ENCODE data around the gene PCDHB16.
"Not testable (repeated sequence)": the region's sequence is repeated elsewhere in the genome, so short reads cannot be mapped to it uniquely, and the experiment has no call there.

Gene PCDHB16

GRCh38 chr5:141182248-141182647, at the start of gene PCDHB16:
PCDHB16 (plus strand) TSS chr5:141182387; CDS start chr5:141182560, 173 bp downstream.
- H3K27ac ChIP-seq: peak within 1 kb of the TSS; percentile 42; the same call in 1 of the 2 replicates
- H3K36me3 ChIP-seq: no peaks in the 10 kb centered on the region
- H3K9me3 ChIP-seq (ENCODE audit: severe bottlenecking): no peaks in the 10 kb centered on the region
- H3K27me3 ChIP-seq (ENCODE audit: insufficient read depth, low read depth, severe bottlenecking): no peaks in the 10 kb centered on the region
- H3K4me3 ChIP-seq (ENCODE audit: low read depth, low read length): peak within 1 kb of the TSS; percentile 30
- peak; percentile 39; the same call in 1 of the 2 replicates for TF ChIP-seq CTCF (IDR thresholded peaks at IDR 0.05; ENCODE audit: low read depth, low read length)
- peak; percentile 68 for DNase-seq

- TF ChIP-seq CTCF (IDR thresholded peaks at IDR 0.05; ENCODE audit: low read depth, low read length): peak; percentile 63
- H3K9me3 ChIP-seq (ENCODE audit: severe bottlenecking): no peaks in the 10 kb centered on the region
- peak; percentile 38 for DNase-seq
- peak within 1 kb of the TSS; percentile 50; the same call in 1 of the 2 replicates for H3K27ac ChIP-seq
- H3K27me3 ChIP-seq (ENCODE audit: insufficient read depth, low read depth, severe bottlenecking): no peaks in the 10 kb centered on the region
- H3K36me3 ChIP-seq: no peaks in the 10 kb centered on the region
- H3K4me3 ChIP-seq (ENCODE audit: low read depth, low read length): peak within 1 kb of the TSS; percentile 40
Observed at GRCh38 chr5:141135030-141135717, 47.0 kb upstream of the PCDHB16 start, which contains the start of gene PCDHB5. PCDHB5 (plus strand) TSS chr5:141135206; CDS start chr5:141135435, 229 bp downstream.

DNA sequence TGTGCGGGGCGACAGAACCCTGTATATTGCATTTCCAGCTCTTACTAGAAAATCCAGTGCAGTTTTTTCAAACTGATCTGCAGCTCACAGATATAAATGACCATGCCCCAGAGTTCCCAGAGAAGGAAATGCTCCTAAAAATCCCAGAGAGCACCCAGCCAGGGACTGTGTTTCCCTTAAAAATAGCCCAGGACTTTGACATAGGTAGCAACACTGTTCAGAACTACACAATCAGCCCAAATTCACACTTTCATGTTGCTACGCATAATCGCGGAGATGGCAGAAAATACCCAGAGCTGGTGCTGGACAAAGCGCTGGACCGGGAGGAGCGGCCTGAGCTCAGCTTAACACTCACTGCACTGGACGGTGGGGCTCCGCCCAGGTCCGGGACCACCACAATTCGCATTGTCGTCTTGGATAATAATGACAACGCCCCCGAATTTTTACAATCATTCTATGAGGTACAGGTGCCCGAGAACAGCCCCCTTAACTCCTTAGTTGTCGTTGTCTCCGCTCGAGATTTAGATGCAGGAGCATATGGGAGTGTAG, 46.4 kb upstream of the PCDHB16 start:
- Histone ChIP-seq H3K9me3 (ENCODE audit: severe bottlenecking) (no peaks in the 10 kb centered on the region), H3K27me3 (ENCODE audit: insufficient read depth, low read depth, severe bottlenecking) (no peaks in the 10 kb centered on the region), H3K27ac (no peak overlapping the region), H3K4me3 (ENCODE audit: low read depth, low read length) (peak overlapping the region; percentile 40), H3K36me3 (no peaks in the 10 kb centered on the region)
- no peak for TF ChIP-seq CTCF (IDR thresholded peaks at IDR 0.05; ENCODE audit: low read depth, low read length)
- DNase-seq: no peak

DNA sequence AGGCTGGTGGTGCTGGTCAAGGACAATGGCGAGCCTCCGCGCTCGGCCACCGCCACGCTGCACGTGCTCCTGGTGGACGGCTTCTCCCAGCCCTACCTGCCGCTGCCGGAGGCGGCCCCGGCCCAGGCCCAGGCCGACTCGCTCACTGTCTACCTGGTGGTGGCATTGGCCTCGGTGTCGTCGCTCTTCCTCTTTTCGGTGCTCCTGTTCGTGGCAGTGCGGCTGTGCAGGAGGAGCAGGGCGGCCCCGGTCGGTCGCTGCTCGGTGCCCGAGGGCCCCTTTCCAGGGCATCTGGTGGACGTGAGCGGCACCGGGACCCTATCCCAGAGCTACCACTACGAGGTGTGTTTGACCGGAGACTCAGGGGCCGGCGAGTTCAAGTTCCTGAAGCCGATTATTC, 44.8 kb upstream of the PCDHB16 start:
- not testable (repeated sequence) for H3K4me3 ChIP-seq (ENCODE audit: low read depth, low read length); DNase-seq; H3K27me3 ChIP-seq (ENCODE audit: insufficient read depth, low read depth, severe bottlenecking); H3K9me3 ChIP-seq (ENCODE audit: severe bottlenecking); H3K36me3 ChIP-seq; H3K27ac ChIP-seq

- no peaks in the 10 kb centered on the region for H3K36me3 ChIP-seq
- no peak within 1 kb of the TSS for H3K4me3 ChIP-seq (ENCODE audit: low read depth, low read length)
- DNase-seq: no peak
- no peaks in the 10 kb centered on the region for H3K9me3 ChIP-seq (ENCODE audit: severe bottlenecking)
- no peaks in the 10 kb centered on the region for H3K27me3 ChIP-seq (ENCODE audit: insufficient read depth, low read depth, severe bottlenecking)
- TF ChIP-seq CTCF (IDR thresholded peaks at IDR 0.05; ENCODE audit: low read depth, low read length): no peak
- no peak within 1 kb of the TSS for H3K27ac ChIP-seq
Observed at GRCh38 chr5:141149812-141150211, 32.4 kb upstream of the PCDHB16 start, which contains the start of gene PCDHB6. PCDHB6 (plus strand) TSS chr5:141150057; CDS start chr5:141150258, 201 bp downstream.

- Histone ChIP-seq H3K27me3 (ENCODE audit: insufficient read depth, low read depth, severe bottlenecking) (no peaks in the 10 kb centered on the region), H3K36me3 (no peaks in the 10 kb centered on the region), H3K9me3 (ENCODE audit: severe bottlenecking) (no peaks in the 10 kb centered on the region), H3K4me3 (ENCODE audit: low read depth, low read length) (no peak overlapping the region), H3K27ac (no peak overlapping the region)
- no peak for DNase-seq
- no peak for TF ChIP-seq CTCF (IDR thresholded peaks at IDR 0.05; ENCODE audit: low read depth, low read length)
Observed at GRCh38 chr5:141150224-141150992, 31.8 kb upstream of the PCDHB16 start.
